NK-92 (cell line): ENCODE results near the gene ATG7.

ENCODE experiments used
- DNase-seq: peaks from one replicate; lab custom pipeline; 2025; ENCODE audit not compliant: unreplicated experiment; lab: John Stamatoyannopoulos, UW

Gene ATG7

GRCh38 chr3:11604139-11604892, 332.1 kb downstream of the ATG7 start:
- DNase-seq, result no peak

- no peak for DNase-seq
Observed at GRCh38 chr3:11605398-11605797, 333.2 kb downstream of the ATG7 start.

GRCh38 chr3:11606090-11606784, 334.0 kb downstream of the ATG7 start:
- DNase-seq, result no peak

GRCh38 chr3:11606865-11607440, 334.8 kb downstream of the ATG7 start:
- DNase-seq, result no peak
